NCI-H2227 treated with DMSO at 0.1 percent for 48 hours (cell line): Measurements from ENCODE around the gene CCDC81.
A peak's percentile ranks its signal among the peaks of the same experiment; 100 is the strongest.

Experiments used
- DNase-seq: peaks from one replicate; lab custom pipeline; 2025; lab: John Stamatoyannopoulos, UW

CCDC81 gene

GRCh38 chr11:86440843-86441242 lies 66.2 kb downstream of the CCDC81 start:
- DNase-seq: no peak

- DNase-seq: no peak
These were observed 67.7 kb downstream of the CCDC81 start for GRCh38 chr11:86442420-86442819.

GRCh38 chr11:86442827-86443226 lies 68.1 kb downstream of the CCDC81 start:
- DNase-seq: no peak

DNA sequence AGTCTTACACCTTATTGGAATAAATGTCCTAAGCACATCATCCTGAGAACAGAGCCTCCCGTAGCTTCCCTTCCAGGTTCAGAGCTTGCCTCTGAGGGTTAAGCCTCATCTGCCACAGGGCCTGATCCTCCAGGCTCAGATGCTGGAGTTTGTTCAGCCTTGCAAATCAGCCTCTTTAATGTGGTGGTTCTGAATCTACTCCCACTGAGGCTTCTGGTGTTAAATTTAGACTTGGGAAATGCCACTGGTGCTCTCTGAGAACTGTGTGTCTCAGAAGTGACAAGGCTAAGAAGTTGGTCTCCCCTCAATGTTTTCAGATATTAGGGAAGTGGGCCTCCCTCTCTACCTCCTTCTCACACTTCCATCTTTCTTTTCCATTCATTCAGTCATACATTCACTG lies 68.7 kb downstream of the CCDC81 start:
- no peak for DNase-seq

DNA sequence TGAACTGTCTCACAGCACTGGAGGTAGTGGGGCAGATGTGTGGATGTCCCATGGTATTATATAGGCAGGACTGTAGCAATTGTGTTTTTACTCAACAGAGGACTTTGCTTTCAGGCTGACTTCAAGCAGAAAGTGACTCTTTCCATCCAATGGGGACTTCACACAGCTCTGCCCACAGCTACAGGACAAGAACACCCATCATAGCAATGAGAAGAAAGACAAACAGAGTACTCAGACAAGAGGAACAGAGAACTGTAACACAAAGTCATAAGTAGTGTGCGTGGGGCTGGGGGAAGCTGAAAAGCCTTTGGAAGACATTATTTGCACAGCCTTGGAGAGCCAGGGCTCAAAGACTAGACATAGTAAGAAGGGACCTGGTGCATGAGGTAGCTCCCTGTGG lies 70.3 kb downstream of the CCDC81 start:
- no peak for DNase-seq

DNA sequence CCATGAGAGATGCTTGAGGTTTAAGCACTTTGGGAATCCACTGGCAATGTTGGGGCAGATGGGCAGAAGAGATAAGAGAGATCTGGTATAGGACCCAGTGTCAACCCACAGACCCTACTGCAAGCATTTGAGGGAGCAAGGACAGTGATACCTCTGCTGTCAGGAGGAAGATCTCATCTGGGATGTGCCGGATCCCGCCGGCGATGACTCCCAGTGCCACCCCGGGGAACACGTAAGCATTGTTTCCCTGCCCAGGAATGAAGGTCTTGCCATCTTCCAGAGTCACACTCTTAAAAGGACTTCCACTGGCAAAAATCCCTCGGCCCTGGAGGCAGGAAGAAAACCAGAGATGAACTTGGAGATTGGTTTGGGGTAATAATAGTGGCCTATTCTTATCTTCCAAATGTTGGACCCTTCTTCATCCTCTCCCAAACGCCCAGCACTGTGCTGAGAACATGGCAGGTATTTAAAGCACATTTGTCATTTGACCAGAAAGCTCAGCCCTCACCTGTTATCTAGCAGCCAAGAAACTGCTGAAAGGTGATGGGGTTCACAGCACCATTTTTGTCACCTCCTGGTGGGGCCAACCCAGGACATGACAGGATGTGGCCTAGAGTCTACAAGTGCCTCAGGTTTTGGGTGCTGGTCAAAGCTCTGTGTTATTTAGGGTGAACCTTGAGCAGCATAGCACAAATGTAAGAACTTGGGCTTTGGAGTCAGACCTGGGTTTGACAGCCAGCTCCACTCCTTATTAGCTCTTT lies 71.7 kb downstream of the CCDC81 start:
- DNase-seq: no peak

DNA sequence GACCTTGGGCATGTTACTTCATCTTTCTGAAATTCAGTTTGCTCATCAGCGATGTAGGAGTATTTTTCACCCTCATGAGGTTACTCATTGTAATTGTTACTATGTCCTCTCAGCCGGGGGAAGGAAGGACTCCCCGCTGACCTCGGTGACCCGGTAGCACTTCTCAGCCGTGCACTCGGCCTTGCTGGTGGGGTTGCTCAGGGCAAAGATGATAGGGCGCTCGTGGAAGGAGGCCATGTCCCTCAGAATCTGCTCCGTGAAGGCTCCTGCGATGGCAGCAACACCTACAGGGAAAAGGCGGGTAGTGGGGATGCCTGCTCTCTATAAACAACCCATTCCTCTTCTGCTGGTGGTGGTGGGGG lies 72.2 kb downstream of the CCDC81 start:
- no peak for DNase-seq

DNA sequence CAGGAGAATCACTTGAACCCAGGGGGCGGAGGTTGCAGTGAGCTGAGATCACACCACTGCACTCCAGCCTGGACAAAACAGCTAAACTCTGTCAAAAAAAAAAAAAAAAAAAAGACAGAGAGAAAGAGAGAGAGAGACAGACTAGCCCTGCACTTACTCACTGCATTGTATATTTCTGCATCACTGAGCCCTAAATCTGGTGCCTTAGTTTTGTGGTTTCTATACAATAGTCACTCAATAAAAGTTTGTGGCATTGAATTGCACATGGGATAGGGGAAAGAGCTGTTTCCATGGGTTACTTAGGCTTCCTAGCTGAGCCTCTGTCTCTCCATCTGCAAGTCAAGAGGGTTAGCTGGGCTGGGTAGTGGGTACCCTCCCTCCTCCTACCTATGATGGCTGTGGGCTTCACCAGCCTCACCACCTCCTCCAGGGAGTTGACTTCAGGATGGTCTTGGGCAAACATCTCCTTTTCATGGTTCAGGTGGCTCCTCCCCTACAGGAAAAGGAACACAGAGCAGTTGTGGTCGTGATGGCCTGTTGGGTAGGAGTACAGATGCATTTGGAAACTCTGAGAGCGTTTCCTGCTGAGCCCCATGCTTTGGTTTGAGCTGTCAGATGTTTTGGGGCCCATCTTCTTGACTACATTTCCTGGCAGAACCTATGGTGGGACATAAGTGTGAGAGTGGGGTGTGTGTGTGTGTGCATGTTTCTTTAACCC lies 73.2 kb downstream of the CCDC81 start:
- no peak for DNase-seq

- no peak for DNase-seq
These were observed 75.4 kb downstream of the CCDC81 start for GRCh38 chr11:86449993-86450629.

DNA sequence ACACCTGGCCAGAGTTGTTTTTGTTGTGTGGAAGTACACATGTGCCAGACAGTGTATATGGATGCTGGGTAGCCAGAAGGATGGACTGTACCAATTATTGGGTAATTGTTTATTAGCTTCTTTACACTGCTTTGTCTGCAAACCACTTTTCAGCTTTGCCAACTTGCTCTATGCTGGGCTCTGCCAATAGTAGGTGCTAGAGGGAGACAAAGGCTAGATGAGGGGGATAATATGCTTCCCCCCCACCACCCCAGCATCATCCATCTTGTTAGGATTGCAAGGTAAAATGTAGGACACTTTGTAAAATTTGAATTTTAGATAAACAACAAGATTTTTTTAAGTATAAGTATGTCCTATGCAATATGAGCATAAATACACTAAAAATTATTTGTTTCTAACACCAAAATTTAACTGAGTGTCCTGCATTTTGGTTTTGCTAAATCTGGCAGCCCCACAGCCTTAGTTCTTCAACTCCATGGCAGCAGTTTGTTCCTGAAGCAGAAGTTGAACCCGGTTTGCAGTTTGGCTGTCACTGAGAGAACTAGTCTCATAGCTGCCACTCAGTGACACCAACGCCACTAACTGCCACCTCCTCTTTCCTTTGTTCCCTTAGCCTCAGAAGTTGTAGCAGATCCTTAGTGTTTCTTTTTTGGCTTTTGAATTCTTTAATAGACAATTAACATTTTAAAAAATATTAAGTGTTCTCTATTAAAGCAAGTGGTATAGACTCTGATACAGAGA lies 78.8 kb downstream of the CCDC81 start:
- DNase-seq: no peak

GRCh38 chr11:86456075-86456939 lies 81.6 kb downstream of the CCDC81 start:
- peak; percentile 52 for DNase-seq

DNA sequence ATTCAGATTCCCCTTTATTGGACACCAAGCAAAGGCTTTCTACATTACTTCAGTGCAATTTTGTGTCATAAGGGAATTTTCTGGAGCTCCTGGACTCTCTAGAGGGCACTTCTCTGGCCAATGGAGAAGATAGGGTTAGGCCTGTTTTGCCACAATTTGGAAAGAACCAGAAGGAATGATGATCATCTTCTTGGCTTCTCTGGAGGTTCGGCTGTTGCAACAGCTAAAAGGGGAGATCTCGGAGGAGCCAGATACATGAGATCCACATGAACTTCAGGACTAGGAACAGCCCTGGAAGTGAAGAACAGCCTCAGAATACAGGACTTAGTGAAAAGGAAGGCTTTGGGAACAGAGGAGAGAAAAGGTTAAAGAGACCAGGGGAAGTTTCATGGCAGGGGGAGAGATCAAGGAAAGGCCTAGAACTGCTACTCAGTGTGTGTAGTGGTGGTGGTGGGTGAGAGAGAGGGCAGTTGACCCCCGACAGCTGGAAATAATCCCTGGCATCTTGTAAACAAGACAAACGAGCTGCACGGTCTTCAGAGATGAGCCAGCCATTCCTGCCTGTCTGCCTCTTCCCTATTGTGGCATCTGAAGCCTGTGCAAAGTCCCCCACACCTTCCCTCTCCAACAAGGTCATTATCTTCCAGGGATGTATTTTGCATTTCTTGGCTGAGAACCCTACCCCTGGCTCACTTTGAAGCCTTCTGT lies 83.8 kb downstream of the CCDC81 start:
- DNase-seq: no peak

DNA sequence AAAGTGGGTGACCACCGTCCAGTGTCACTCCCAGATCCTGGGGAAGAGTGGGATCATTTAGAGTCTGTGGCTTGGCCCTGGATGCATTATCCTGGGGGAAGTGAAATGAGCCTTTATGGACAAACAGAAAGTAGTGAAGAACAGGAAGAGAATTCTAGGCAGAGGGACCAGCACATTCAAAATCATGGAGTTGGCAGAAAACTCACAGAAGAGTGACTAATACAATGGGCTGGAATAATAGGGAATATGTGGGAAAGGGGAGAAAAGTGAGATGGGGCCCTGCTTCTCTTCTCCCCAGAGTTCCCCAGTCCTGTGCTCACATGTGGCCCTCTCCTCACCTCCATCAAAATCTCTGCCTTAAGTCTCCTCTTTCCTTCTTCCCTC lies 84.3 kb downstream of the CCDC81 start:
- no peak for DNase-seq

GRCh38 chr11:86459682-86460460 lies 85.2 kb downstream of the CCDC81 start:
- no peak for DNase-seq

DNA sequence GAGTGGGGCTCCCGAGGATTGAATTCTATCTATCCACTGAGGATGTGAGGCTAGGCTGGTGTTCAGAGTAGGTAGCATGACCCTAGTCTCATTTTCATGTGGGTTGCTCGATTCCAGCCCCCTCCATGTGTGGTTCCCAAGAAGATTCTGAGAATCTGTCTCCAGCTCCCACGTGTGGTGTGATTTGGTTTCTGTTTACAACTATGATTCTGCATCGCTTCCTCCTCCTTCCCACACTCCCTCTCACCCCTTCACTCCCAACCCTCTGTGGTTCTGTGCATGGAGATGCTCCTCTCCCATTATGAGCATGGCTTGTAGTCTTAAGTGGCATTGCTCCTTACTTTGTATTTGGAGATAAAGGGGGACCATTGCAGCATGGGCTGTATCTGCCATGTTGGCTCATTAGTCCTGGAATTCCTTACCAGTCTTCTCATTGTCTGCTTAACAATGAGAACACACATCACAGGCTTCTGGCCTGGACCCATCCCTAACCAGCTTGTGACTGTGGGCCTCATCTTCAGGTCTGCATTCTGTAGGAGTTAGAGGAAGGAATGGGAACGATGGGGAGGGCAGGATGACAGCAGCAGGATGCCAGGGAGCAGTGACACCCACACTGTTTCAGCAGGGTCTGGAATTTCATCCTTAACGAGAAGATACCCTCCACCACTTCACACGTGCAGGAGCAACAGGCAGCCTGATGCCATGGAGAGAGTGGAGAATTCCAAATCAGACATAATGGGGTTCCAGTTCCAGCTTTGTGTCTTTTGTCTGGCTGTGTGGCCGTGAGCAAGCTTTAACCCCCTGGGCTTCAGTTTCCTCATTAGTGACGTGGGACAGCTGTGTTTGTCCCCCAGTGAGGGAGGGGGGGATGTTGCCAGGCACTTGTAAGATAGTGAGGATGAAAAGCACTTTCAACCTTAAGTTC lies 86.0 kb downstream of the CCDC81 start:
- no peak for DNase-seq

DNA sequence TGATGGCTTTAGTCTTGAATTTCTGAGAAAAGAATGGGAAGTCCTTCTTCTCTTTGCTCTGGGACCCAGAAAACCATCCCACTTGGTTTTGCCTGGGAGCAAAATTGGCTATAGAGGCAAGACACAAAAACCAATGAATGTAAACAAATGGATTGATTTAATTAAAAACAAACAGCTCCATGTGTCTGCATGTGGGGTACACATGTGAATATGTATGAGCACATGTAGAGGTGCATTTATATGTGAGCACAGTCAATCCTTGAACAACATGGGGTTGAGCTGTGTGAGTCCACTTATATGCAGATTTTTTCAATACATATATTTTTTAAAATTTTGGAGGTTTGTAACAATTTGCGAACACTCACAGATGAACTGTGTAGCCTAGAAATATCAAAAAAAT lies 87.2 kb downstream of the CCDC81 start:
- no peak for DNase-seq

GRCh38 chr11:86463120-86463519 lies 88.4 kb downstream of the CCDC81 start:
- no peak for DNase-seq

DNA sequence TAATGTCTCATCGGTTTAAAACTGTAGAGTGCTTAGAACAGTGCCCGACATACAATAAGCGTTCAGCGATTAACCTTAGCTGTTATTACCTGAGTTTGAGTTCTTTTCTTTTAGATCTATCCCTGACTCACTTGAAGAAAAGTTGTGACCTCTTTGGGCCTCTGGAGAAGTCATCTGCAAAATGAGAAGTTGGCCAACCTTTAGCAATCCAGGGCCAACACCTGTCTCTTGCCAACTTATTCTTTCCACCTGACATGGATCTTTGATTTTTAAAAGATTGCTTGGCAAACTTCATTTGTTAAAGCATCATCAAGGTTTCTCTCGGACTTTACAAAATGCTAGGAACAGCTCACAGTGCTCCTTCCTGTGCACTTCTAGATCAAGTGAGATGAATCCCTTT lies 89.3 kb downstream of the CCDC81 start:
- no peak for DNase-seq
